ENCODE results near the gene FAM9B. TPM values are rescaled to one million over a fixed set of nuclear protein-coding genes. Genes with fewer than 3 reads are reported as not detected.

Gene FAM9B
- total and polyA plus RNA-seq, 2 of the 4 experiments (the other 2 are of a cell fraction) = not detected

- Histone ChIP-seq H3K56ac (ENCODE audit: extremely low read depth, insufficient read depth, low read length) (no peak overlapping the region), H2AFZ (replicated peaks; ENCODE audit: low read length, poor library complexity) (no peak overlapping the region), H2AK9ac (replicated peaks; ENCODE audit: low read depth, low read length, poor library complexity) (no peak overlapping the region), H3K4ac (ENCODE audit: low read depth, low read length) (no peak overlapping the region), H3K9ac (ENCODE audit: low read depth, low read length) (no peak overlapping the region), H3K18ac (ENCODE audit: low read depth, low read length) (no peak overlapping the region), H2BK20ac (ENCODE audit: low read depth, low read length) (no peak overlapping the region), H3K9me1 (ENCODE audit: insufficient read depth, low read length) (no peaks in the 10 kb centered on the region; the same call in 1 of the 2 replicates), H4K20me1 (ENCODE audit: insufficient read depth, low read length) (no peaks in the 10 kb centered on the region), H3K79me1 (ENCODE audit: low read depth in 1 of 2, low read length in 2 of 2) (no peaks in the 10 kb centered on the region), H2BK120ac (ENCODE audit: low read depth, low read length) (no peak overlapping the region), H3K4me1 (ENCODE audit: control insufficient read depth, insufficient read depth, low read length) (peaks cover 3% of the 10 kb centered on the region; the same call in 1 of the 2 replicates), H4K91ac (ENCODE audit: insufficient read depth, low read depth, low read length) (no peak overlapping the region), H3K23ac (ENCODE audit: low read depth, low read length) (no peak overlapping the region), H3K4me3 (ENCODE audit: insufficient read depth, low read depth, low read length) (no peak overlapping the region), H2BK15ac (ENCODE audit: low read depth, low read length) (no peak overlapping the region), H3K4me2 (ENCODE audit: low read depth, low read length) (no peak overlapping the region), H3K27me3 (ENCODE audit: control insufficient read depth, insufficient read depth, low read length) (no peaks in the 10 kb centered on the region), H4K8ac (ENCODE audit: low read depth in 2 of 2, low read length in 2 of 2) (no peak overlapping the region), H4K5ac (ENCODE audit: low read depth, low read length) (no peak overlapping the region), H3K27ac (ENCODE audit: insufficient read depth, low read length) (no peak overlapping the region), H3K14ac (replicated peaks; ENCODE audit: low read depth, low read length) (no peak overlapping the region), H3K36me3 (ENCODE audit: control insufficient read depth, insufficient read depth, low read length) (no peaks in the 10 kb centered on the region), H3K9me3 (ENCODE audit: control insufficient read depth, insufficient read depth, low read length) (no peaks in the 10 kb centered on the region), H2AK5ac (ENCODE audit: low read depth, low read length) (no peak overlapping the region), H2BK5ac (ENCODE audit: low read depth, low read length, poor library complexity, severe bottlenecking) (no peak overlapping the region)
- WGBS, 2 experiments (ENCODE audit: extremely low coverage in 2 of 2, insufficient read length in 1 of 2) = no CpG with 5 or more reads among the region's 2 CpGs
- dilution Hi-C loops (cut with HindIII; ENCODE audit: low sequenced_read_pairs, unreplicated experiment) (no loop called here), intact Hi-C loops (cut with micrococcal nuclease) (no loop called here), in situ Hi-C loops (cut with MboI; ENCODE audit: low sequenced_read_pairs) (no loop called here)
- ChIA-PET POLR2A (ENCODE audit: unreplicated experiment) (no interaction called here), CTCF (no interaction called here)
- DNase-seq = no peak
- ATAC-seq (ENCODE audit: low read depth) = no peak
- no TSS peak for BruUV-seq (replicated peaks)
- TF ChIP-seq ELK1 (IDR thresholded peaks at IDR 0.05; ENCODE audit: borderline replicate concordance, low read depth, low read length) (no peak), NFE2L2 (IDR thresholded peaks at IDR 0.05; ENCODE audit: low read depth, low read length) (no peak), FOS (IDR thresholded peaks at IDR 0.05; ENCODE audit: low read depth, low read length) (no peak), CEBPB (IDR thresholded peaks at IDR 0.05; ENCODE audit: low read depth, low read length) (no peak), CTCF (conservative IDR thresholded peaks at IDR 0.05; ENCODE audit: low read depth, low read length) (no peak), MXI1 (IDR thresholded peaks at IDR 0.05; ENCODE audit: borderline replicate concordance, low read depth, low read length) (no peak), RFX5 (IDR thresholded peaks at IDR 0.05; ENCODE audit: low read depth, low read length) (no peak), RAD21 (IDR thresholded peaks at IDR 0.05; ENCODE audit: low read length) (no peak), POLR2A (IDR thresholded peaks at IDR 0.05; ENCODE audit: low read depth, low read length) (no peak), RCOR1 (IDR thresholded peaks at IDR 0.05; ENCODE audit: insufficient replicate concordance, low read length) (no peak), MAZ (IDR thresholded peaks at IDR 0.05; ENCODE audit: borderline replicate concordance, low read depth, low read length) (no peak), CHD1 (IDR thresholded peaks at IDR 0.05; ENCODE audit: low read depth, low read length) (no peak), SMC3 (IDR thresholded peaks at IDR 0.05; ENCODE audit: low read depth, low read length) (no peak), MAFK (IDR thresholded peaks at IDR 0.05; ENCODE audit: low read depth, low read length) (no peak), BHLHE40 (IDR thresholded peaks at IDR 0.05; ENCODE audit: low read depth, low read length) (no peak), USF2 (IDR thresholded peaks at IDR 0.05; ENCODE audit: low read depth, low read length) (no peak)
Observed at GRCh38 chrX:8984231-8984630, 49.7 kb downstream of the FAM9B start.
